Measurements from ENCODE around the gene FKBP4. TPM values are rescaled to one million over a fixed set of nuclear protein-coding genes. Genes with fewer than 3 reads are reported as not detected.

The FKBP4 gene
- total and polyA plus RNA-seq, 2 experiments from 2014 or later, result 126 to 223 TPM

DNA sequence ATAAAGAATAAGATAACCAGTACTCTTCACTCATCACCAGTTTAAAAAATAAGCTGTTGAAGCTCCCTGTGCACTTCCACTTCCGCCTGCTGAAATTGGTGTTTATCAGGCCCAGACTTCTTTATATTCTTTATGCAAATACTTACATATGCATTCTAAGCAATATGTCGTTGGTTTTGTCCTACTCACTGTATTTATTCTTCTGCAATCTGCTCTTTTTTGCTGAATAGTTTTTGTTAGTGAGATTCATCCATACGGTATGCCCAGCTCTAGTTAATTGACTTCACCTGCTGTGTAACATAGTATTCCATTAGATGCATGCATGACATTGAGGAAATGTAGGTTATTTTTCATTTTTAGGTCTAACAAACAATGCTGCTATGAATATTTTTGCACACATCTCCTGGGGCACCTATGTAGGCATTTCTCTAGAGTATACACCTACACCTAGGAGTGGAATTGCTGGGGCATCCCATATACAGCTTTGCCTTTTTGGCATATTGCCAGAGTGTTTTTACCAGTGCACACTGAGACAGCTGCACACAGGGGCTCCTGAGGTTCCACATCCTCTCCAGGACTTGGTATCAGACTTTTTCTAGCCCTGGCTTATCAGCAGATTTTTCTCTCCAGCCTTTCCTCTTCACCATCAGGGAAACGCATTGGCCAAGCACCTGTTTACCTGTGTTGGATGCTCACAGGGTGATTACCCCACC is 41.1 kb downstream of the FKBP4 start:
- Histone ChIP-seq H3K27me3 (ENCODE audit: insufficient read depth) (no peaks in the 10 kb centered on the region), H3K4me3 (no peak overlapping the region), H4K20me1 (replicated peaks; ENCODE audit: insufficient read depth) (peaks cover 5% of the 10 kb centered on the region; the same call in 1 of the 2 replicates), H3K36me3 (ENCODE audit: insufficient read depth) (no peaks in the 10 kb centered on the region), H2AFZ (no peak overlapping the region), H3K79me2 (replicated peaks; ENCODE audit: insufficient read depth) (no peaks in the 10 kb centered on the region), H3F3A (replicated peaks; ENCODE audit: low read depth) (0 out of 2 replicates have a peak, but pooled peaks cover 3% of the 10 kb centered on the region), H3K4me1 (ENCODE audit: insufficient read depth) (peaks cover 12% of the 10 kb centered on the region; the same call in 1 of the 2 replicates), H3K4me2 (no peak overlapping the region), H3K9me2 (ENCODE audit: insufficient read depth) (no peaks in the 10 kb centered on the region), H3K27ac (ENCODE audit: low read depth) (no peak overlapping the region)
- Mint-ChIP-seq H3K27ac (no peak overlapping the region), H3K9me3 (no peaks in the 10 kb centered on the region; the same call in 2 of the 3 replicates), H3K4me3 (no peak overlapping the region), H3K36me3 (ENCODE audit: low read depth) (peaks cover 11% of the 10 kb centered on the region), H3K4me1 (peaks cover 19% of the 10 kb centered on the region), H3K27me3 (ENCODE audit: insufficient read depth, low read depth, poor library complexity) (peaks cover 8% of the 10 kb centered on the region)
- no peak for DNase-seq (ENCODE audit: low spot score)
- no peak for ATAC-seq
- TF ChIP-seq, protein P1, sequence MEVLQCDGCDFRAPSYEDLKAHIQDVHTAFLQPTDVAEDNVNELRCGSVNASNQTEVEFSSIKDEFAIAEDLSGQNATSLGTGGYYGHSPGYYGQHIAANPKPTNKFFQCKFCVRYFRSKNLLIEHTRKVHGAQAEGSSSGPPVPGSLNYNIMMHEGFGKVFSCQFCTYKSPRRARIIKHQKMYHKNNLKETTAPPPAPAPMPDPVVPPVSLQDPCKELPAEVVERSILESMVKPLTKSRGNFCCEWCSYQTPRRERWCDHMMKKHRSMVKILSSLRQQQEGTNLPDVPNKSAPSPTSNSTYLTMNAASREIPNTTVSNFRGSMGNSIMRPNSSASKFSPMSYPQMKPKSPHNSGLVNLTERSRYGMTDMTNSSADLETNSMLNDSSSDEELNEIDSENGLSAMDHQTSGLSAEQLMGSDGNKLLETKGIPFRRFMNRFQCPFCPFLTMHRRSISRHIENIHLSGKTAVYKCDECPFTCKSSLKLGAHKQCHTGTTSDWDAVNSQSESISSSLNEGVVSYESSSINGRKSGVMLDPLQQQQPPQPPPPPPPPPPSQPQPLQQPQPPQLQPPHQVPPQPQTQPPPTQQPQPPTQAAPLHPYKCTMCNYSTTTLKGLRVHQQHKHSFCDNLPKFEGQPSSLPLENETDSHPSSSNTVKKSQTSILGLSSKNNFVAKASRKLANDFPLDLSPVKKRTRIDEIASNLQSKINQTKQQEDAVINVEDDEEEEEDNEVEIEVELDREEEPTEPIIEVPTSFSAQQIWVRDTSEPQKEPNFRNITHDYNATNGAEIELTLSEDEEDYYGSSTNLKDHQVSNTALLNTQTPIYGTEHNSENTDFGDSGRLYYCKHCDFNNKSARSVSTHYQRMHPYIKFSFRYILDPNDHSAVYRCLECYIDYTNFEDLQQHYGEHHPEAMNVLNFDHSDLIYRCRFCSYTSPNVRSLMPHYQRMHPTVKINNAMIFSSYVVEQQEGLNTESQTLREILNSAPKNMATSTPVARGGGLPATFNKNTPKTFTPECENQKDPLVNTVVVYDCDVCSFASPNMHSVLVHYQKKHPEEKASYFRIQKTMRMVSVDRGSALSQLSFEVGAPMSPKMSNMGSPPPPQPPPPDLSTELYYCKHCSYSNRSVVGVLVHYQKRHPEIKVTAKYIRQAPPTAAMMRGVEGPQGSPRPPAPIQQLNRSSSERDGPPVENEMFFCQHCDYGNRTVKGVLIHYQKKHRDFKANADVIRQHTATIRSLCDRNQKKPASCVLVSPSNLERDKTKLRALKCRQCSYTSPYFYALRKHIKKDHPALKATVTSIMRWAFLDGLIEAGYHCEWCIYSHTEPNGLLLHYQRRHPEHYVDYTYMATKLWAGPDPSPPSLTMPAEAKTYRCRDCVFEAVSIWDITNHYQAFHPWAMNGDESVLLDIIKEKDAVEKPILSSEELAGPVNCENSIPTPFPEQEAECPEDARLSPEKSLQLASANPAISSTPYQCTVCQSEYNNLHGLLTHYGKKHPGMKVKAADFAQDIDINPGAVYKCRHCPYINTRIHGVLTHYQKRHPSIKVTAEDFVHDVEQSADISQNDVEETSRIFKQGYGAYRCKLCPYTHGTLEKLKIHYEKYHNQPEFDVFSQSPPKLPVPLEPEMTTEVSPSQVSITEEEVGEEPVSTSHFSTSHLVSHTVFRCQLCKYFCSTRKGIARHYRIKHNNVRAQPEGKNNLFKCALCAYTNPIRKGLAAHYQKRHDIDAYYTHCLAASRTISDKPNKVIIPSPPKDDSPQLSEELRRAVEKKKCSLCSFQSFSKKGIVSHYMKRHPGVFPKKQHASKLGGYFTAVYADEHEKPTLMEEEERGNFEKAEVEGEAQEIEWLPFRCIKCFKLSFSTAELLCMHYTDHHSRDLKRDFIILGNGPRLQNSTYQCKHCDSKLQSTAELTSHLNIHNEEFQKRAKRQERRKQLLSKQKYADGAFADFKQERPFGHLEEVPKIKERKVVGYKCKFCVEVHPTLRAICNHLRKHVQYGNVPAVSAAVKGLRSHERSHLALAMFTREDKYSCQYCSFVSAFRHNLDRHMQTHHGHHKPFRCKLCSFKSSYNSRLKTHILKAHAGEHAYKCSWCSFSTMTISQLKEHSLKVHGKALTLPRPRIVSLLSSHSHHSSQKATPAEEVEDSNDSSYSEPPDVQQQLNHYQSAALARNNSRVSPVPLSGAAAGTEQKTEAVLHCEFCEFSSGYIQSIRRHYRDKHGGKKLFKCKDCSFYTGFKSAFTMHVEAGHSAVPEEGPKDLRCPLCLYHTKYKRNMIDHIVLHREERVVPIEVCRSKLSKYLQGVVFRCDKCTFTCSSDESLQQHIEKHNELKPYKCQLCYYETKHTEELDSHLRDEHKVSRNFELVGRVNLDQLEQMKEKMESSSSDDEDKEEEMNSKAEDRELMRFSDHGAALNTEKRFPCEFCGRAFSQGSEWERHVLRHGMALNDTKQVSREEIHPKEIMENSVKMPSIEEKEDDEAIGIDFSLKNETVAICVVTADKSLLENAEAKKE (CRISPR knock-in tag; IDR thresholded peaks at IDR 0.05), result no peak
- TF ChIP-seq ZNF114 (CRISPR knock-in tag; IDR thresholded peaks at IDR 0.05), result no peak
- TF ChIP-seq, protein P2, sequence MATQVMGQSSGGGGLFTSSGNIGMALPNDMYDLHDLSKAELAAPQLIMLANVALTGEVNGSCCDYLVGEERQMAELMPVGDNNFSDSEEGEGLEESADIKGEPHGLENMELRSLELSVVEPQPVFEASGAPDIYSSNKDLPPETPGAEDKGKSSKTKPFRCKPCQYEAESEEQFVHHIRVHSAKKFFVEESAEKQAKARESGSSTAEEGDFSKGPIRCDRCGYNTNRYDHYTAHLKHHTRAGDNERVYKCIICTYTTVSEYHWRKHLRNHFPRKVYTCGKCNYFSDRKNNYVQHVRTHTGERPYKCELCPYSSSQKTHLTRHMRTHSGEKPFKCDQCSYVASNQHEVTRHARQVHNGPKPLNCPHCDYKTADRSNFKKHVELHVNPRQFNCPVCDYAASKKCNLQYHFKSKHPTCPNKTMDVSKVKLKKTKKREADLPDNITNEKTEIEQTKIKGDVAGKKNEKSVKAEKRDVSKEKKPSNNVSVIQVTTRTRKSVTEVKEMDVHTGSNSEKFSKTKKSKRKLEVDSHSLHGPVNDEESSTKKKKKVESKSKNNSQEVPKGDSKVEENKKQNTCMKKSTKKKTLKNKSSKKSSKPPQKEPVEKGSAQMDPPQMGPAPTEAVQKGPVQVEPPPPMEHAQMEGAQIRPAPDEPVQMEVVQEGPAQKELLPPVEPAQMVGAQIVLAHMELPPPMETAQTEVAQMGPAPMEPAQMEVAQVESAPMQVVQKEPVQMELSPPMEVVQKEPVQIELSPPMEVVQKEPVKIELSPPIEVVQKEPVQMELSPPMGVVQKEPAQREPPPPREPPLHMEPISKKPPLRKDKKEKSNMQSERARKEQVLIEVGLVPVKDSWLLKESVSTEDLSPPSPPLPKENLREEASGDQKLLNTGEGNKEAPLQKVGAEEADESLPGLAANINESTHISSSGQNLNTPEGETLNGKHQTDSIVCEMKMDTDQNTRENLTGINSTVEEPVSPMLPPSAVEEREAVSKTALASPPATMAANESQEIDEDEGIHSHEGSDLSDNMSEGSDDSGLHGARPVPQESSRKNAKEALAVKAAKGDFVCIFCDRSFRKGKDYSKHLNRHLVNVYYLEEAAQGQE (IDR thresholded peaks at IDR 0.05; ENCODE audit: unreplicated experiment), result no peak
- no peak for TF ChIP-seq CREB1 (CRISPR knock-in tag; IDR thresholded peaks at IDR 0.05; ENCODE audit: low read depth)
- TF ChIP-seq EZH2phosphoT487 (IDR thresholded peaks at IDR 0.05; ENCODE audit: unreplicated experiment), result no peak
- no peak for TF ChIP-seq NANOG (IDR thresholded peaks at IDR 0.05; ENCODE audit: borderline replicate concordance)
- no peak for TF ChIP-seq ZNF331 (CRISPR knock-in tag; IDR thresholded peaks at IDR 0.05; ENCODE audit: low read depth)
- no peak for TF ChIP-seq EZH2 (IDR thresholded peaks at IDR 0.05; ENCODE audit: low read depth, unreplicated experiment)
- TF ChIP-seq JUNB (IDR thresholded peaks at IDR 0.05; ENCODE audit: unreplicated experiment), result no peak
- TF ChIP-seq, protein P3, sequence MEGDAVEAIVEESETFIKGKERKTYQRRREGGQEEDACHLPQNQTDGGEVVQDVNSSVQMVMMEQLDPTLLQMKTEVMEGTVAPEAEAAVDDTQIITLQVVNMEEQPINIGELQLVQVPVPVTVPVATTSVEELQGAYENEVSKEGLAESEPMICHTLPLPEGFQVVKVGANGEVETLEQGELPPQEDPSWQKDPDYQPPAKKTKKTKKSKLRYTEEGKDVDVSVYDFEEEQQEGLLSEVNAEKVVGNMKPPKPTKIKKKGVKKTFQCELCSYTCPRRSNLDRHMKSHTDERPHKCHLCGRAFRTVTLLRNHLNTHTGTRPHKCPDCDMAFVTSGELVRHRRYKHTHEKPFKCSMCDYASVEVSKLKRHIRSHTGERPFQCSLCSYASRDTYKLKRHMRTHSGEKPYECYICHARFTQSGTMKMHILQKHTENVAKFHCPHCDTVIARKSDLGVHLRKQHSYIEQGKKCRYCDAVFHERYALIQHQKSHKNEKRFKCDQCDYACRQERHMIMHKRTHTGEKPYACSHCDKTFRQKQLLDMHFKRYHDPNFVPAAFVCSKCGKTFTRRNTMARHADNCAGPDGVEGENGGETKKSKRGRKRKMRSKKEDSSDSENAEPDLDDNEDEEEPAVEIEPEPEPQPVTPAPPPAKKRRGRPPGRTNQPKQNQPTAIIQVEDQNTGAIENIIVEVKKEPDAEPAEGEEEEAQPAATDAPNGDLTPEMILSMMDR (conservative IDR thresholded peaks at IDR 0.05; ENCODE audit: low read depth in 2 of 2), result no peak
- TF ChIP-seq, protein P4, sequence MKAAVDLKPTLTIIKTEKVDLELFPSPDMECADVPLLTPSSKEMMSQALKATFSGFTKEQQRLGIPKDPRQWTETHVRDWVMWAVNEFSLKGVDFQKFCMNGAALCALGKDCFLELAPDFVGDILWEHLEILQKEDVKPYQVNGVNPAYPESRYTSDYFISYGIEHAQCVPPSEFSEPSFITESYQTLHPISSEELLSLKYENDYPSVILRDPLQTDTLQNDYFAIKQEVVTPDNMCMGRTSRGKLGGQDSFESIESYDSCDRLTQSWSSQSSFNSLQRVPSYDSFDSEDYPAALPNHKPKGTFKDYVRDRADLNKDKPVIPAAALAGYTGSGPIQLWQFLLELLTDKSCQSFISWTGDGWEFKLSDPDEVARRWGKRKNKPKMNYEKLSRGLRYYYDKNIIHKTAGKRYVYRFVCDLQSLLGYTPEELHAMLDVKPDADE (IDR thresholded peaks at IDR 0.05), result no peak
- TF ChIP-seq POLR2AphosphoS5 (IDR thresholded peaks at IDR 0.05; ENCODE audit: low read depth), result no peak
- no peak for TF ChIP-seq STAT1 (IDR thresholded peaks at IDR 0.05; ENCODE audit: unreplicated experiment)

Measured in GM23338 (cell line).